HEK293T (cell line): ENCODE measurements around the gene SARS2.
"Not testable (repeated sequence)": the region's sequence is repeated elsewhere in the genome, so short reads cannot be mapped to it uniquely, and the experiment has no call there.

ENCODE experiments used
- ARNT ChIP-seq: fragments of 450-650 bp; IDR thresholded peaks from 2 replicates; pipeline ENCODE4 v1.6.1; 2017; ENCODE audit warnings: mild to moderate bottlenecking
- BHLHE40 ChIP-seq: fragments of 450-650 bp; IDR thresholded peaks from 2 replicates; pipeline ENCODE4 v1.6.1; 2016; ENCODE audit warnings: mild to moderate bottlenecking, moderate library complexity, borderline replicate concordance
- CTBP1 ChIP-seq: fragments of 450-650 bp; IDR thresholded peaks from 2 replicates; pipeline ENCODE4 v1.6.1; 2016; ENCODE audit warnings: borderline replicate concordance
- FOXK2 ChIP-seq: fragments of 450-650 bp; IDR thresholded peaks from 2 replicates; pipeline ENCODE4 v1.6.1; 2016; ENCODE audit warnings: mild to moderate bottlenecking
- FOXM1 ChIP-seq: fragments of 450-650 bp; IDR thresholded peaks from 2 replicates; pipeline ENCODE4 v1.6.1; 2017; ENCODE audit warnings: mild to moderate bottlenecking, borderline replicate concordance
- HDGF ChIP-seq: fragments of 450-650 bp; IDR thresholded peaks from 2 replicates; pipeline ENCODE4 v1.6.1; 2017; ENCODE audit warnings: antibody characterized with exemption, borderline replicate concordance
- LEF1 ChIP-seq: fragments of 450-650 bp; IDR thresholded peaks from 2 replicates; pipeline ENCODE4 v1.6.1; 2017; ENCODE audit warnings: mild to moderate bottlenecking, borderline replicate concordance
- NFRKB ChIP-seq: fragments of 450-650 bp; IDR thresholded peaks from 2 replicates; pipeline ENCODE4 v1.6.1; 2016; ENCODE audit warnings: mild to moderate bottlenecking, moderate library complexity
- SP1 ChIP-seq: fragments of 450-650 bp; IDR thresholded peaks from 2 replicates; pipeline ENCODE4 v1.6.1; 2017
- SUZ12 ChIP-seq: fragments of 450-650 bp; IDR thresholded peaks from 2 replicates; pipeline ENCODE4 v1.6.1; 2016; ENCODE audit warnings: mild to moderate bottlenecking
- TARDBP ChIP-seq: fragments of 450-650 bp; IDR thresholded peaks from 2 replicates; pipeline ENCODE4 v1.6.1; 2016
- TF ChIP-seq, protein P1 (sequence below): fragments of 450-650 bp; IDR thresholded peaks from 2 replicates; pipeline ENCODE4 v1.6.1; 2016

DNA sequence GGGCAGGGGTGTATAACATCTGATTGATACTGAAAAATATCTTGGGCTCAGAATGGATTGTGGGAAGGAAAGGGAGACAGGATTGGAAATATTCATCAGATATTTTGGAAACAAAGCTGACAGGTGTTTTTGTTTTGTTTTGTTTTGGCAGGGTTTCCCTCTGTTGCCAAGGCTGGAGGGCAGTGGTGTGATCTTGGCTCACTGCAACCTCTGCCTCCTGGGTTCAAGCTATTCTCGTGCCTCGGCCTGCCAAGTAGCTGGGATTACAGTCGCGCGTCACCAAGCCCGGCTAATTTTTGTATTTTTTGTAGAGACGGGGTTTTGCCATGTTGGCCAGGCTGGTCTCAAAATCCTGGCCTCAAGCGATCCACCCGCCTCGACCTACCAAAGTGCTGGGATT, 57.2 kb downstream of the SARS2 start:
- not testable (repeated sequence) for TF ChIP-seq TARDBP, SP1, CTBP1, BHLHE40, SUZ12, FOXK2, HDGF, FOXM1, ARNT, NFRKB, LEF1
- TF ChIP-seq, protein P1, sequence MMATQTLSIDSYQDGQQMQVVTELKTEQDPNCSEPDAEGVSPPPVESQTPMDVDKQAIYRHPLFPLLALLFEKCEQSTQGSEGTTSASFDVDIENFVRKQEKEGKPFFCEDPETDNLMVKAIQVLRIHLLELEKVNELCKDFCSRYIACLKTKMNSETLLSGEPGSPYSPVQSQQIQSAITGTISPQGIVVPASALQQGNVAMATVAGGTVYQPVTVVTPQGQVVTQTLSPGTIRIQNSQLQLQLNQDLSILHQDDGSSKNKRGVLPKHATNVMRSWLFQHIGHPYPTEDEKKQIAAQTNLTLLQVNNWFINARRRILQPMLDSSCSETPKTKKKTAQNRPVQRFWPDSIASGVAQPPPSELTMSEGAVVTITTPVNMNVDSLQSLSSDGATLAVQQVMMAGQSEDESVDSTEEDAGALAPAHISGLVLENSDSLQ: not testable (repeated sequence)
